Uterus (tissue), 2 donors: ENCODE data around the gene PEPD.

ENCODE experiments used
- CTCF ChIP-seq, 4 experiments: fragments of 200-600 bp in 2 of 4; fragments of 450-650 bp in 2 of 4; sonication (generic) in 2 of 4; IDR thresholded peaks; one replicate each; pipeline ENCODE4 v1.5.1; 2016 to 2019; ENCODE audit warnings: antibody characterized with exemption in 4 of 4, mild to moderate bottlenecking in 2 of 4, moderate library complexity in 1 of 4
- POLR2A ChIP-seq, 2 donors: fragments of 450-650 bp; IDR thresholded peaks; one replicate each; pipeline ENCODE4 v1.6.1; 2016; ENCODE audit warnings: antibody characterized with exemption in 2 of 2, mild to moderate bottlenecking in 1 of 2, moderate library complexity in 1 of 2

GRCh38 chr19:33394723-33395560, 126.6 kb downstream of the PEPD start:
- no peak for TF ChIP-seq CTCF (IDR thresholded peaks at IDR 0.05)
- no peak for TF ChIP-seq POLR2A (IDR thresholded peaks at IDR 0.05)
